Neuronal stem cell (in vitro differentiated cells): ENCODE measurements around the gene CCT2. TPM values are rescaled to one million over a fixed set of nuclear protein-coding genes. Genes with fewer than 3 reads are reported as not detected.

Experiments used
- DNase-seq: peaks from one replicate; pipeline ENCODE4 v3.0.0-alpha.2; 2013; ENCODE audit warnings: low spot score
- H2AFZ ChIP-seq: one replicate; pipeline ENCODE4 v1.6.1; 2013; ENCODE audit warnings: mild to moderate bottlenecking, low read length, inconsistent platforms
- H2AK5ac ChIP-seq: 2 replicates; pipeline ENCODE4 v1.6.1; 2013; ENCODE audit warnings: low read depth, mild to moderate bottlenecking, inconsistent platforms, low read length, moderate library complexity, mixed read lengths
- H2BK120ac ChIP-seq: 2 replicates; pipeline ENCODE4 v1.6.1; 2013; ENCODE audit warnings: low read depth, mild to moderate bottlenecking, inconsistent platforms, low read length, moderate library complexity, mixed read lengths
- H2BK12ac ChIP-seq: one replicate; pipeline ENCODE4 v1.6.1; 2013; ENCODE audit warnings: low read length, inconsistent platforms
- H2BK15ac ChIP-seq: 2 replicates; pipeline ENCODE4 v1.6.1; 2013; ENCODE audit warnings: mild to moderate bottlenecking, low read length, inconsistent platforms, mixed read lengths
- H2BK5ac ChIP-seq: one replicate; pipeline ENCODE4 v1.6.1; 2013; ENCODE audit warnings: inconsistent platforms, mild to moderate bottlenecking, low read length, moderate library complexity
- H3K14ac ChIP-seq: one replicate; pipeline ENCODE4 v1.6.1; 2013; ENCODE audit warnings: low read length, inconsistent platforms
- H3K18ac ChIP-seq: 2 replicates; pipeline ENCODE4 v1.6.1; 2013; ENCODE audit warnings: low read length, inconsistent platforms
- H3K23ac ChIP-seq: 2 replicates; pipeline ENCODE4 v1.6.1; 2013; ENCODE audit warnings: low read depth, mild to moderate bottlenecking, mixed read lengths, low read length, inconsistent platforms; ENCODE audit not compliant: poor library complexity
- H3K27ac ChIP-seq: replicated peaks from 3 replicates; pipeline ENCODE4 v1.5.1; 2013; ENCODE audit warnings: low read length, inconsistent platforms
- H3K27me3 ChIP-seq, 3 experiments: 2 replicates each; pipeline ENCODE4 v1.6.1; 2013; ENCODE audit warnings: low read length in 3 of 3, mild to moderate bottlenecking in 2 of 3, inconsistent platforms in 1 of 3, low read depth in 1 of 3, mixed read lengths in 1 of 3, moderate library complexity in 1 of 3; ENCODE audit not compliant: control insufficient read depth in 3 of 3, insufficient read depth in 3 of 3
- H3K36me3 ChIP-seq, 2 donors: replicated peaks in 1 of 2; 2 replicates each; pipeline ENCODE4 v1.6.1; 2013; ENCODE audit warnings: low read length in 2 of 2; ENCODE audit not compliant: control insufficient read depth in 2 of 2, insufficient read depth in 2 of 2
- H3K4ac ChIP-seq: 2 replicates; pipeline ENCODE4 v1.6.1; 2013; ENCODE audit warnings: inconsistent platforms, mild to moderate bottlenecking, low read length, moderate library complexity
- H3K4me1 ChIP-seq, 2 donors: 1 replicate in 1 of 2; 2 replicates in 1 of 2; pipeline ENCODE4 v1.6.1; 2013; ENCODE audit warnings: low read length in 2 of 2, low read depth in 1 of 2; ENCODE audit not compliant: control insufficient read depth in 2 of 2, insufficient read depth in 1 of 2
- H3K4me2 ChIP-seq: one replicate; pipeline ENCODE4 v1.6.1; 2013; ENCODE audit warnings: mild to moderate bottlenecking, low read length, inconsistent platforms; ENCODE audit not compliant: insufficient read depth, poor library complexity, severe bottlenecking
- H3K4me3 ChIP-seq, 2 donors: 2 replicates each; pipeline ENCODE4 v1.5.1; 2013; ENCODE audit warnings: low read length in 2 of 2, mild to moderate bottlenecking in 2 of 2, inconsistent platforms in 1 of 2, moderate library complexity in 1 of 2
- H3K79me1 ChIP-seq: one replicate; pipeline ENCODE4 v1.6.1; 2013; ENCODE audit warnings: low read depth, mild to moderate bottlenecking, inconsistent platforms, low read length, moderate library complexity
- H3K9ac ChIP-seq: one replicate; pipeline ENCODE4 v1.6.1; 2013; ENCODE audit warnings: mild to moderate bottlenecking, low read depth, low read length, inconsistent platforms; ENCODE audit not compliant: poor library complexity
- H3K9me3 ChIP-seq, 2 donors: replicated peaks in 1 of 2; 2 replicates each; pipeline versions ENCODE3 to v1.6.1; 2013; ENCODE audit warnings: low read length in 2 of 2, mild to moderate bottlenecking in 2 of 2, inconsistent platforms in 1 of 2, low read depth in 1 of 2, mixed read lengths in 1 of 2, moderate library complexity in 1 of 2; ENCODE audit not compliant: control insufficient read depth in 2 of 2, insufficient read depth in 1 of 2
- H4K8ac ChIP-seq: one replicate; pipeline ENCODE4 v1.6.1; 2013; ENCODE audit warnings: low read depth, mild to moderate bottlenecking, inconsistent platforms, low read length, moderate library complexity
- H4K91ac ChIP-seq: one replicate; pipeline ENCODE4 v1.6.1; 2013; ENCODE audit warnings: low read length, low read depth, mild to moderate bottlenecking, inconsistent platforms; ENCODE audit not compliant: poor library complexity
- WGBS, 2 donors: extraction: QIAGEN DNeasy Blood & Tissue Kit; methylation state at CpG; one replicate each; pipeline ENCODE4 v1.1.7; 2013; ENCODE audit warnings: missing lambda C conversion rate in 2 of 2, mixed read lengths in 1 of 2; ENCODE audit not compliant: insufficient read length in 2 of 2, insufficient replicate concordance in 1 of 2; ENCODE audit errors: extremely low coverage in 2 of 2; 5-methylcytosine and 5-hydroxymethylcytosine counted together
- polyA plus RNA-seq, 2 experiments: library from polyadenylated mRNA; stranded (reverse); fragments of 200-250 nt; gene quantifications; one replicate each; pipeline ENCODE4 v1.2.3, GENCODE V29; 2013

Gene CCT2
- 363 TPM for polyA plus RNA-seq (2013, experiment 1 of 2)
- polyA plus RNA-seq (2013, experiment 2 of 2): 360 TPM

GRCh38 chr12:69585189-69586062, at the start of gene CCT2:
TSS of gene CCT2 (plus strand) at chr12:69585459. CDS start at chr12:69585522, 63 bp downstream.
- no peaks in the 10 kb centered on the region for H3K9me3 ChIP-seq
- H3K79me1 ChIP-seq: peaks cover 2% of the 10 kb centered on the region
- peak within 1 kb of the TSS; percentile 86 for H3K18ac ChIP-seq
- H4K8ac ChIP-seq: no peak within 1 kb of the TSS
- H3K9ac ChIP-seq: peak within 1 kb of the TSS; percentile 96
- peak within 1 kb of the TSS; percentile 95 for H2BK5ac ChIP-seq
- H3K27ac ChIP-seq: peak within 1 kb of the TSS; percentile 55
- H3K36me3 ChIP-seq: peaks cover 21 to 45% of the 10 kb centered on the region in 2 donors
- H2AFZ ChIP-seq: peak within 1 kb of the TSS; percentile 97
- H2AK5ac ChIP-seq: peak within 1 kb of the TSS; percentile 67
- WGBS, 2 donors: no CpG with 5 or more reads among the region's 63 CpGs
- H3K4me2 ChIP-seq: peak within 1 kb of the TSS; percentile 51
- peak within 1 kb of the TSS; percentile 5 for H3K14ac ChIP-seq
- H4K91ac ChIP-seq: no peak within 1 kb of the TSS
- peak within 1 kb of the TSS; percentile 97 for H3K4ac ChIP-seq
- peak within 1 kb of the TSS; percentile 57 for H3K23ac ChIP-seq
- no peak within 1 kb of the TSS for H2BK15ac ChIP-seq
- no peak within 1 kb of the TSS for H2BK120ac ChIP-seq
- peak; percentile 91 for DNase-seq
- H3K4me1 ChIP-seq: peaks cover 0 to 2% of the 10 kb centered on the region in 2 donors
- H3K4me3 ChIP-seq: peak within 1 kb of the TSS; percentile 97 to 99
- H2BK12ac ChIP-seq: no peak within 1 kb of the TSS
- no peaks in the 10 kb centered on the region for H3K27me3 ChIP-seq

DNA sequence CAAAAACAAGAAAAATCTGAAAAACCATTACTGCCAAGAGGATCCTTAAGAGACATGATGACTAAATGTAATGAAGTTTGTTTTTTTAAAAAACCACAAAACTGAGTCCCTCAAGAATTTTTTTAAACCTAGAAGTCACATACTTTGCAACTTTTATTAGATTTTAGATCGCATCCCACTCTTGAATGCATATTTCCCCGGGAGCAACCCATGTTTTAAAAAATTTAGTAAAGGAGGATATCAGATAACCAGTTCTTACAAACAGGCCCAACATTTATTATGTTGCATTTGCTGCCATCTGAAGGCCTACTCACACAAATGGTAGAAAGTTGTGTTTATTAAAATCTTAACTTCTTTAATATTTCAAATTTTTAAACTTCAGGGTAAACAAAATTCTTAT, 44.3 kb upstream of the CCT2 start:
- no peak overlapping the region for H3K4ac ChIP-seq
- H2BK12ac ChIP-seq: no peak overlapping the region
- no peak overlapping the region for H3K9ac ChIP-seq
- no peak overlapping the region for H2AK5ac ChIP-seq
- H3K4me2 ChIP-seq: no peak overlapping the region
- no peak overlapping the region for H3K23ac ChIP-seq
- no peak overlapping the region for H3K4me3 ChIP-seq
- H2BK120ac ChIP-seq: no peak overlapping the region
- no CpG with 5 or more reads among the region's 2 CpGs for WGBS, 2 donors
- no peak for DNase-seq
- H4K91ac ChIP-seq: no peak overlapping the region
- H2AFZ ChIP-seq: no peak overlapping the region
- no peak overlapping the region for H2BK15ac ChIP-seq
- H3K9me3 ChIP-seq: peaks cover 1 to 23% of the 10 kb centered on the region in 2 donors
- no peak overlapping the region for H2BK5ac ChIP-seq
- peaks cover 0 to 1% of the 10 kb centered on the region in 2 donors for H3K4me1 ChIP-seq
- no peaks in the 10 kb centered on the region for H3K27me3 ChIP-seq
- no peak overlapping the region for H3K14ac ChIP-seq
- peaks cover 1 to 24% of the 10 kb centered on the region in 2 donors for H3K36me3 ChIP-seq
- no peak overlapping the region for H4K8ac ChIP-seq
- H3K27ac ChIP-seq: no peak overlapping the region
- H3K18ac ChIP-seq: no peak overlapping the region
- no peaks in the 10 kb centered on the region for H3K79me1 ChIP-seq

DNA sequence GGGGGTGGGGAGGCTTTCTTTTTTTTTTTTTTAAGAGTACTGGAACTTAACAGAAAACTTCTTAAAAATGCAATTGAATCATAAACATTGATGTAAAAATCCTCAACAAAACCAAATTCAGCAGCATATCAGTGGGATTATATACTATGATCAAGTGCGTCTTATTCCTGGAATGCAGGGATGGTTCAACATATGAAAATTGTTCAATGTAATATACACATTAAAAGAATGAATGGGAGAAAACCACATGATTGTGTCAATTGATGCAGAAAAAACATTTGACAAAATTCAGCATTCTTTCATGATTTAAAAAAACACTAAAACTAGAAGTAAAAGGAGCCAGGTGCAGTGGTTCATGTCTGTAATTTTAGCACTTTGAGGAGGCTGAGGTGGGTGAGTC, 41.2 kb upstream of the CCT2 start:
- H2BK12ac ChIP-seq: no peak overlapping the region
- H3K4me1 ChIP-seq: no peaks in the 10 kb centered on the region
- no peak overlapping the region for H3K27ac ChIP-seq
- no peak overlapping the region for H3K4me3 ChIP-seq
- H3K9me3 ChIP-seq: peaks cover 1 to 18% of the 10 kb centered on the region in 2 donors
- no peak overlapping the region for H3K4me2 ChIP-seq
- H2AK5ac ChIP-seq: no peak overlapping the region
- no peak for DNase-seq
- no peak overlapping the region for H3K4ac ChIP-seq
- no peak overlapping the region for H2AFZ ChIP-seq
- no peaks in the 10 kb centered on the region for H3K27me3 ChIP-seq
- no peak overlapping the region for H2BK15ac ChIP-seq
- no CpG with 5 or more reads among the region's 1 CpG for WGBS, 2 donors
- H3K14ac ChIP-seq: no peak overlapping the region
- H3K23ac ChIP-seq: no peak overlapping the region
- no peak overlapping the region for H2BK120ac ChIP-seq
- no peak overlapping the region for H4K91ac ChIP-seq
- H3K18ac ChIP-seq: no peak overlapping the region
- H3K9ac ChIP-seq: no peak overlapping the region
- peaks cover 1 to 10% of the 10 kb centered on the region in 2 donors for H3K36me3 ChIP-seq
- H4K8ac ChIP-seq: no peak overlapping the region
- H2BK5ac ChIP-seq: no peak overlapping the region
- H3K79me1 ChIP-seq: no peaks in the 10 kb centered on the region

GRCh38 chr12:69545081-69545480, 40.2 kb upstream of the CCT2 start:
- no peak overlapping the region for H3K23ac ChIP-seq
- no peak overlapping the region for H2BK5ac ChIP-seq
- H3K79me1 ChIP-seq: no peaks in the 10 kb centered on the region
- H2AK5ac ChIP-seq: no peak overlapping the region
- no peak overlapping the region for H3K18ac ChIP-seq
- no peak overlapping the region for H3K4me3 ChIP-seq
- H3K9me3 ChIP-seq: peaks cover 1 to 18% of the 10 kb centered on the region in 2 donors
- H4K8ac ChIP-seq: no peak overlapping the region
- no peak overlapping the region for H3K4me2 ChIP-seq
- H3K27ac ChIP-seq: no peak overlapping the region
- no peak overlapping the region for H2AFZ ChIP-seq
- H2BK15ac ChIP-seq: no peak overlapping the region
- no peak for DNase-seq
- no peaks in the 10 kb centered on the region for H3K27me3 ChIP-seq
- no CpG with 5 or more reads among the region's 1 CpG for WGBS, 2 donors
- H3K9ac ChIP-seq: no peak overlapping the region
- no peak overlapping the region for H4K91ac ChIP-seq
- H2BK12ac ChIP-seq: no peak overlapping the region
- no peak overlapping the region for H3K14ac ChIP-seq
- no peak overlapping the region for H3K4ac ChIP-seq
- H3K4me1 ChIP-seq: no peaks in the 10 kb centered on the region
- H2BK120ac ChIP-seq: no peak overlapping the region
- peaks cover 1 to 10% of the 10 kb centered on the region in 2 donors for H3K36me3 ChIP-seq
